ENCODE data around the gene STXBP1. TPM values are rescaled to one million over a fixed set of nuclear protein-coding genes. Genes with fewer than 3 reads are reported as not detected.
A peak's percentile ranks its signal among the peaks of the same experiment; 100 is the strongest.
"Not testable (repeated sequence)": the region's sequence is repeated elsewhere in the genome, so short reads cannot be mapped to it uniquely, and the experiment has no call there.

The STXBP1 gene
- total RNA-seq, 1 donor from 2014 or later = 37.5 TPM

DNA sequence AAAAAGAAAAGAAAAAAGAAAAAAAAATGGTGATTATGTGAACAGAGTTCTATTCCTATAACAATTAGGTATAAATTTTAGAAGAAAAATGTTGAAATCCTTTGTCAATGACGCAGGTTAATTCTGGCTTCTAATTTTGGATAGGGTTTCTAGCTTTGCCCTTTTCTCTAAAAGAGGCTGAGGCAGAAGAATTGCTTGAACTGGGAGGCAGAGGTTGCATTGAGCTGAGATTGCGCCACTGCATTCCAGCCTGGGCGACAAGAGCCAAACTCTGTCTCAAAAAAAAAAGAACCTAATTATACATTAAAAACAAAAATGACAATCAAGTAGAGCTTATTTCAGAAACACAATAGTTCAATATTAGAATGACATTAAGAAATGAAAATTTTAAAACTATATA, 2.9 kb downstream of the STXBP1 start:
- no peak for DNase-seq (ENCODE audit: low read depth)

DNA sequence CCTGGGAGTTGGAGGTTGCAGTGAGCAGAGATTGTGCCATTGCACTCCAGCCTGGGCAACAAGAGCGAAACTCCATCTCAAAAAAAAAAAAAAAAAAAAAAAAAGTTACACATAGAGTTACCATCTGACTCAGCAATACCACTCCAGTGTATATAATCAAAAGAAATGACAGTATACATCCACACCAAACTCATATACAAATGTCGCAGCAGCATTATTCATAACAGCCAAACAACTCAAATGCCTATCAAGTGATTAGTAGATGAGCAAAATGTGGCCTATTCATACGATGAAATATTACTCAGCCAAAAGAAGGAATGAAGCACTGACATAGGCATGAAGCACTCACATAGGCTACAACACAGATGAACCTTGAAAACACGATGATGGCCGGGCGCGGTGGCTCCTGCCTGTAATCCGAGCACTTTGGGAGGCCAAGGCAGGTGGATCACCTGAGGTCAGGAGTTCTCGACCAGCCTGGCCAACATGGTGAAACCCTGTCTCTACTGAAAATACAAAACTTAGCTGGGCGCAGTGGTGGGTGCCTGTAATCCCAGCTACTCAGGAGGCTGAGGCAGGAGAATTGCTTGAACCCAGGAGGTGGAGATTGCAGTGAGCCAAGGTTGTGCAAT, 9.4 kb downstream of the STXBP1 start:
- not testable (repeated sequence) for DNase-seq (ENCODE audit: low read depth)

DNA sequence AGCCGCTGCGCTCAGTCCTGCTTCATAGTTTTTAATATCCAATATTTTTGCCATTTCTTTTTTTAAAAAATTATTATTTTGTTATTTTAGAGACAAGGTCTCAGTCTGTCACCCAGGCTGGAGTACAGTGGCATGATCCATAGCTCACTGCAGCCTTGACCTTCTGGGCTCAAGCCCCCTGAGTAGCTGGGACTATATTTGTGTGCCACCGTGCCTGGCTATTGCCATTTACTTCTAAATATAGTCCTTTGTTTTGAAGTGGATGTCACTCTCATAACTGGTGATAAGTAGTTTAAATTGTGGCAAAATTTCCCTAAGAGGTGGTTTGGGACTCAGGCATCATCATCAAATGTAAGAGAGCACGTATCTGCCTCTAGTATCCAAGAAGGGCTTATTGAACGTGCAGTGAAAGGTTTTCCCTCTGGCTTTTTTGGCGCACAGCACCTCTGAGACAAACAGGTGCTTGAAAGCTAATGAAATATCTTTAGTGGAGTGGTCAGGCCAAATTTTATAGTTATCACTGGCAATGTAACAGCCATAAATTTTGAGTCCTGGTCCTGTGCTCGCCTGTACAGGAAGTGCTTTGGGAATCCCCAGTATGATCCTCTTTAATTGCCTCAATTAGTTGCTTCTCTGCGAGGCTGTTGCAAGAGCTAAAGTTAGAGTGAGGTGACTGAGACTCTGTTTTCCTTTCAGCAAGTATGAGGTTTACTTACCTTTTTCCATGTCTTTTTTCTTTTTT, 14.8 kb downstream of the STXBP1 start:
- DNase-seq (ENCODE audit: low read depth) = no peak

DNA sequence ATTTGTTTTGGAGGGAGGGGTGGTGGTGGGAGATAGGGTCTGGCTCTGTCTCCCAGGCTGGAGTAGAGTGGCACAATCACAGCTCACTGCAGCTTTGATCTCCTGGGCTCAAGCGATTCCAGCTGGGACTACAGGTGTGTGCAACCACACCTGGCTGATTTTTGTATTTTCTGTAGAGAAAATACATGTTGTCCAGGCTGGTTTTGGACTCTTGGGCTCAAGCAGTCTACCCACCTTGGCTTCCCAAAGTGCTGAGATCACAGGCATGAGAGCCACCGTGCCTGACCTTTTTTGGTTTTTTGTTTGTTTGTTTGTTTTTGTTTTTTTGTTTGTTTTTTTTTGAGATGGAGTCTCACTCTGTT, 15.4 kb downstream of the STXBP1 start:
- DNase-seq (ENCODE audit: low read depth) = no peak

DNA sequence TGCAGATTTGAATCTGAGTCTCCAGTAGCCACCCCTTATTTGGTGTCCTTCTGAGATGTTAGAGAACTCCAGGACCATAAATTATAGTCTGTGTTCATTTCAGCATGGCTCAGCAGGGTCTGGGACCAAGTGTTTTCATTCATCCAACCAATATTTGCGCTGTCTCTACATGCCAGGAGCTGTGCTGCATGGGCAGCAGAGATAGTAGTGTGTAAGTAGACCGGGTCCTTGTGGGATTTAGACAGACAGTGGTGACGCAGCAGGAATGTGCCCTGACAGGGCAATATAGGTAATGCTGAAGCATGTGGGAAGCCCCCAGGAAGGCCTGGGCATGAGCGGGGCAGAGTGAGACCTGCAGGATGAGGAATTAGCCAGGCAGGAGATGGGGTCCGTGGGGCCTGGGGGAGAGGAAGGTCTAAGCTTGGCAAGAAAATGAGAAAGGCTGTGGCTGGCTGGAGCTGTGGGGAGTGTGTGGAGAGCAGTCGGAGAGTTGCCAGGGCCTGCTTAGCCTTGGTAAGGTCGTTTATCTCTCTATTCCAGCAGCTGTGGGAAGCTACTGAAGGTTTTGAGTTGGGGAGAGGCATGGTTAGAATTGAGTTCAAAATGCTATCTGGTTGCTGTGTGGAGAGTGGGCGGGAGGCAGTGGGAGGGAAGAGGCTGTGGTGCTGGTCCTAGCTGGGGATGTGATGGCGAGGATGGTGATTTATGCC, 16.8 kb downstream of the STXBP1 start:
- no peak for DNase-seq (ENCODE audit: low read depth)

DNA sequence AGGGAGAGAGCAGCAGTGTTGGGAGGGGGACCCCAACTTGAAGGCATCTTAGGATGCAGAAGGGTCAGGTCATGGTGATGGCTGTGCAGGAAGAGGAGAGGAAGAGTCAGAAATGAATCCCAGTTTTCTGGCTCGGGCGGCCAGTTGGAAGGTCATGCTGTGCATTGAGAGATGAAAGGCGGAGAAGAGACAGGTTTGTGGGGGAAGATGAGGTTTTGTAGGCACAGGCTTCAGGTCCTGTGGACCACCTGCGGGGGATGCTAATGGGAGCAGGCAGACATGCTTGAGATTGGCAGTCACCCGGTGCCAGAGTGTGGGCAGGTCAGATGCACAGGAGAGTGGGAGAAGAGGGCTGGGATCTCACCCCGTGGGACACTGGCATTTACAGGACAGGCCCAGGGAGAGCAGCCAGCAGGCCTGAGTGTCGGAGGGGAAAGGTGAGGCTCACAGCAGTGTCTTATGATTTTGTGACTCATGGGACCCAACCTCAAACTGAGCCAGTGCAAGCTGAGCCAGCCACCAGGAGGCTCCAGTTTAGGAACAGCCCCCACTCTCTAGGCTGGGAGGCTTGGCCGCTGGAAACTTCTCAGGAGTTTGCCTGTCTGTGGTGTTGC, 17.5 kb downstream of the STXBP1 start:
- no peak for DNase-seq (ENCODE audit: low read depth)

DNA sequence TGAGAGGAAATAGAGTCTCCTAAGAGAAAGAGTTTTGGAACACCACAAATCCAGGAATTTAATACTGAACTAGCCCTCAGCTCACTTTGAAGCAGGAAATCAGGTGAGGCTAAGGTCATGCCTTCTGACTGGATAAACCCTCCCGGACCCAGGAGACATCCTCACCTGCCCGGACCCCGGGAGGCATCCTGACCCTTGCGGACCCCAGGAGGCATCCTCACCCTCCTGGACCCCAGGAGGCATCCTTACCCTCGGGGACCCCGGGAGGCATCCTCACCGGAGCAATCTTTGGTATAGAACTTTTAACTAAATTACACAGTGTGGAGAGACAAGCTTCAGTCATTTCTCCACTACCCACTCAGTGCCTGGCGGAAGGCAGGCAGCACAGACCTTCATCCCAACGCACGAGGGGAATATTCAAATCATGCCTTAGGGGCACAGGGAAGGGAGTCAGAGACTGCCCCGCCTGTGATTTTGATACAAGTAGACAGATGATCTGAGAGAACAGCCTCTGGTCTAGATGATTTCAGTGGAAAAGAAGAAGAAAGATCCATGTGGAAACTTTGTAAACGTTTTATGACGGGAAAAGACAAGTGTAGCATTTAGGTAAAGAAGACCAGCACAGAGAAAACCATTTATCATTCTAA, 21.3 kb downstream of the STXBP1 start:
- DNase-seq (ENCODE audit: low read depth) = no peak

DNA sequence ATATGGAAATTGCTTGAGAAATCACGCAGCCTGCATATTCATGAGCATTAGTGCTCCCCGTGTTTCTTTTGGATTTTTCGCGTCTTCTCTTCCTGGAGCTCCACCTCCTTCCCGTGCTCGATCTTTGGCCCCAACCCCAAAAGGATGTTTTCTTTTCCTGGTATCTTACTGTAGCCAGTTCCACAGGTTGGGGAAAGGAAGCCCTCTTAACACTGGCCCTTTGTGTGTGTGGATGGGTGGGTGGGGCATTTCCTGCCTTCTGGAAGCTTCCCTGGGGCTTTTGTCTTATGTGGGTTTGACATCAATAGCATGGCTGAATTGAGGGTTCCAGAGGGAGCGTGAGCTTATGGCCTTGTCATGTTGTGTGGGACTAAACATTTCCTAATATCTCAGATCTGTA, 21.9 kb downstream of the STXBP1 start:
- no peak for DNase-seq (ENCODE audit: low read depth)

DNA sequence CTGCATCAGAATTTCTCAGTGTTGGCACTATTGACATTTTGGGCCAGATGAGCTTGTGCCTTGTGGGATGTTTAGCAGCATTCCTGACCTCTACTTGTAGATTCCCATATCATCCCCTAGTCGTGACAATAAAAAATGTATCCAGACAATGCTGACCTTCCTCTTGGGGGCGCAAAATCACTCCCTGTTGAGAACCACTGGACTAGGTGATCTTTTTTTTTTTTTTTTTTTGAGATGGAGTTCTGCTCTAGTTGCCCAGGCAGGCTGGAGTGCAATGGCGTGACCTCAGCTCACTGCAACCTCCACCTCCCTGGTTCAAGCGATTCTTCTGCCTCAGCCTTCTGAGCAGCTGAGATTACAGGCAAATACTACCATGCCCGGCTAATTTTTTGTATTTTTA, 22.6 kb downstream of the STXBP1 start:
- peak; percentile 24 for DNase-seq (ENCODE audit: low read depth)

DNA sequence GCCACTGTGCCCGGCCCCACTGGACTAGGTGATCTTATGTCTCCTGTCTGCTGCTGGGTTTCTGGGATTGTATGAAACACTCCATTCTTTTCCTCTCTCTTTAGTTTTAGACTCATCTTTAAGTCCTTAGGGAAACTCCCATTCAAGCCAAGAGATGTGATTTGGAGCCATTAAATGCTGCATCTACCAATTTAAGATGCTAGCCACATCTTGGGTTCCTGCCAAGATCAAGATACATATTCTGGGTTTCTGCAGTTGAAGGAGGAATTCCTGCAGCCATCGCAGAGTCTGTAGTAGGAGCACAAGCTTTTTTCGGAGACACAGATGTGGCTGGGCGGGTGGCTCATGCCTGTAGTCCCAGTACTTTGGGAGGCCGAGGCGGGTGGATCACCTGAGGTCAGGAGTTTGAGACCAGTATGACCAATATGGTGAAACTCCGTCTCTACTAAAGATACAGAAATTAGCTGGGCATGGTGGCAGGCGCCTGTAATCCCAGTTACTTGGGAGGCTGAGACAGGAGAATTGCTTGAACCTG, 23.2 kb downstream of the STXBP1 start:
- no peak for DNase-seq (ENCODE audit: low read depth)

DNA sequence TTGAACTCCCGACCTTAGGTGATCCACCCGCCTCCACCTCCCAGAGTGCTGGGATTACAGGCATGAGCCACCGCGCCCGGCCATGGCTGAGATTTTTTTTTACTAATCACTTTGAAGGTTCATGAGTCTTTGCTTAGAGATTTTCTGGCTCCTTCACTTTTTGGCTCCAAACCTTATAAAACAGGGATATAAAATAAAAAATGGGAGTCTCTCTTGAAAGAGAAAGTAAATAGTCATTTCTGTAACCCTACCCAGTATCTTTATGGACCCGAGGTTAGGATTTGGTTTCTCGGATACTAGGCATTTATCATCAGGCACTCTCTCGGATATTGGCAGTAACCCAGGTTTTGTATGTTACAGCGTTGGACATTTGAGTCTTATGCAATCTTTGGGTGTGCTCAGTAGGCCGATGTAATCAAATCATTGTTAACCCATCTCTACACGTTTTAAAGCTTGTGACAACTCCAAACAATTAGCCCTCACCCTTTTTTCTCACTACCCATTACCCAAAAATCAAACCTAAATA, 25.3 kb downstream of the STXBP1 start:
- DNase-seq (ENCODE audit: low read depth) = peak; percentile 53

DNA sequence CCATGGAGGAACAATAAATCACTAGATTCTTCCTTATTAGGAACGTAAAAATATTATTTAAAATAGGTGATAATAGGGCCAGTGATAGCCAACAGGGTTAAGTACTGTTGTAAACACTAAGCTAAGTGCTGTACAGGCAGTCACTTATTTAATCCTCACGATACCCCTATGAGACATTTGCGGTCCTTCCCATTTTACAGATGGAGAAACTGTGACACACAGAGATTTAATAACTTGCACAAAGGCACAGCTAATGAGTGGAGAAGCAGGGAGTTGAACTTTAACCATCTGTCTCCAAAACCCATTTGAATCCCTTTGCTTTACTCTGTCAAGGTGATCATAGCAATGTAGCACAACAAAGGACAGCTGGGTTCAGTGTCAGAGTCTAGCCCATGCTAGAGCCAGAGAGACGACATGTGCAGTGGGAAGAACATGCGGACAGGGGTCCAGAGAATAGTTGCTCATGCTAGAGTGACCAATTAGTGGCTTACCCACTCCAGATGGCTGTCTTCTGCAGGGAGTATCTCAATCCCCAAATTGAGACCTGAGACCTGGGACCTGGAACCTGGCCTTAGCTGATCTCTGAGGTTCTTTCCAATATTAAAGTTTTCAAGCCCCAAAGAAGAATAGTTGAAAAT, 28.9 kb downstream of the STXBP1 start:
- DNase-seq (ENCODE audit: low read depth) = no peak

DNA sequence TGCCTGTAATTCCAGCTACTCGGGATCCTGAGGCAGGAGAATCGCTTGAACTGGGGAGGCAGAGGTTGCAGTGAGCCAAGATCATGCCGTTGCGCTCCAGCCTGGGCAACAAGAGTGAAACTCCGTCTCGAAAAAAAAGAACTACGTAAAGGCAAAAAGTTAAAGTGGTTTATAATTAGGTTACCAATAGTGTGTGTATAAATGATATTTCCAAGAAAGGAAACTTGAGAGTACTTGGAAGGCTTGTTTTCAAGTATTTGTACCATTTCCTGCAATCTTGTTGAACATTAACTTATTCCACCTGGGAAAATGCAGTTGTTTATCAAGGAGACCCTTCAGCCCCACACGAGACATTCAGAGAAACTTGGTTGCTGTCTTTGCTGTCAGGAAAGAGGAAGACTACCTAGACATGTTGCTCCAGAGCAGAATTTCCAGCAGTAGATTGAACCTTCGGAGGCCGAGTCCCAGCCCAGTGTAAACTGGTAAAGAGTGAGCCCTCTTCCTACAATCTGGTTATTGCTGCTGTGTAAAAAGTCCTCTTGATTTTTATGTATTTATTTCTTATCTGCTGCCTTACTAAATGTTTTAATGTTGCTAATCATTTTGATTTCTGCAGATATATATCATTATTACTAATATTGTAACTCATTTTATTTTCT, 30.1 kb downstream of the STXBP1 start:
- peak; percentile 77 for DNase-seq (ENCODE audit: low read depth)

DNA sequence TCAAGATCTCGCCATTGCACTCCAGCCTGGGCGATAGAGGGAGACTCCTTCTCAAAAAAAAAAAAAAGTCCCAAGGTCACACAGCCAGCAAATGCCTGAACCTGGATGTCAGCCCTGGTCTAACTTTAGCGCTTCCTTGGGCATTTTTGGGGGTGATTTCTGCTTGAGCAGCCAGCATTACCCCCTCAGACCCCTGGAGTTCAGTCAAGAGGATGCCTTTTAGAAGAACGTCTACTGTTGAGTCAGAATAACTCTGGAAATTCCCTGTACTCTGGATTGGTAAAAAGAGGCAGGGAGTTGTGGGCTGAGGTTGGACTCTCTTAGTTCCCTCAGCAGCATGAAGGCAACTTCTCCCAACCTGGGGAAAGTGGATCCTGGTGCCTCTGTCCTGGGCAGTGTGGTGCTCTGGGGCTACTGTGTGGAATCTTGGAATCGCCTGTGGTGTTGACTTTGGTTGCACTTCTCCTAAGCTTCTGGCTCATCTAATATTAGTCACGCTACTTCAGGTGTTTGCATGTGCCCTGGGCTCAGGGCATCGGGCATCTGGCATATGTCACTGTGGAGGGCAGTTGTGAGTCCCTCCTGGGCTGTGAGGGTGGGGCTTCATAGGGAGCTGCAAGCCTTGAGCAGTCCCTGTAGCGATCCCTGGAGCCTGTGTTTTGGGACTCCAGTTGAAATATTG, 32.2 kb downstream of the STXBP1 start:
- peak; percentile 15 for DNase-seq (ENCODE audit: low read depth)

DNA sequence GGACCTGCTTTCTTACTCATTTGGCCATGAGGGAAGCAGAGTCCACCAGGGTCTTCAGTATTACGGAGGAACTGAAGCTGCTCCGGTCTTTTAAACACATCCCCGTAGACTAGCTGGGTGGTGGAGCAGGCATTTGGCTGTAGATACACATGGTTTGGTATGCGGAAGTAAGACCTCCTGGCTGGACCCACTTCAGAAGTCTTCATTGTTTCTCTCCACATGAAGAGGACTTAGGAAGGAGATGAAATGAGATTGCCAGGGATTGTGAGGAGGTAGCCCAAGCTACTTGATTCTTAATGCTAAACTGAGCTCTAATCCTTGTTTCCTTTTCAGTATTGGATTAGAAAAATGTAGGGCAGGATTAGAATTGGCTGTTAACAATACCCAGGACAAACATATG, 32.9 kb downstream of the STXBP1 start:
- DNase-seq (ENCODE audit: low read depth) = no peak

DNA sequence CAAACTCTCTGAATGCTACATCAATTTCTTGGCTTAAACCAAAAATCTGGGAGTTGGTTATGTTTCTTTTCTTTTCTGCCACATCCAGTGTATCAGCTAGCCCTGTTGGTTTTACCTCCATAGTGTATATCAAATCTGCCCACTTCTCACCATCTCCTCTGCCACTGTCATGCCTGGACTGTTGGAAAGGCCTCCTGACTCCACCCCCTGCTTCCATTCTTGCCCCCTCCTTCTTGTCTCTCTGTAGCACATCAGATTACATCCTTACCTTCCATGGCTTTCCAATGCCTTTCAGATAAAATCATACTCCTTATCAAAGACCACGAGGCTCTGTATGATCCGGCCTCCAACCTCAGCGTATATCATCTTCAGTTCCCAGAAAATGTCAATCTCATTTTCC, 35.4 kb downstream of the STXBP1 start:
- no peak for DNase-seq (ENCODE audit: low read depth)

DNA sequence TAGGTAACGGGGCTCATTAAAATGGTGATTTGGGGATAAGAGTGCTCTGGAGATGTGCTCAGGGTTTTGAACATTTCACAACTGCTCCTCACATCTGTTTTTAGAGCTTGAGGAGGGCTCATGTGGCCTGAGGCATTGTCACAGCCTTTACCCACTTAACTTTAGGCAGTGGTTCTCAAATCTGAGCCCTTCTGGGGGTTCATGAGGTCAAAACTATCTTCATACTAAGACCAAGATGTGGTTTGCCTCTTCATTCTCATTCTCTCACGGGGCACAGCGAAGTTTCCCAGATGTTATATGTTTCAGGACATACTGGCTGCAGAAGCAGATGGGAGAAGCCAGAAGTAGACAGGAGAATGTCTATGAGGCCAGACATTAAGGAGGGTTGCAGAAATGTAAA, 38.4 kb downstream of the STXBP1 start:
- DNase-seq (ENCODE audit: low read depth) = no peak

DNA sequence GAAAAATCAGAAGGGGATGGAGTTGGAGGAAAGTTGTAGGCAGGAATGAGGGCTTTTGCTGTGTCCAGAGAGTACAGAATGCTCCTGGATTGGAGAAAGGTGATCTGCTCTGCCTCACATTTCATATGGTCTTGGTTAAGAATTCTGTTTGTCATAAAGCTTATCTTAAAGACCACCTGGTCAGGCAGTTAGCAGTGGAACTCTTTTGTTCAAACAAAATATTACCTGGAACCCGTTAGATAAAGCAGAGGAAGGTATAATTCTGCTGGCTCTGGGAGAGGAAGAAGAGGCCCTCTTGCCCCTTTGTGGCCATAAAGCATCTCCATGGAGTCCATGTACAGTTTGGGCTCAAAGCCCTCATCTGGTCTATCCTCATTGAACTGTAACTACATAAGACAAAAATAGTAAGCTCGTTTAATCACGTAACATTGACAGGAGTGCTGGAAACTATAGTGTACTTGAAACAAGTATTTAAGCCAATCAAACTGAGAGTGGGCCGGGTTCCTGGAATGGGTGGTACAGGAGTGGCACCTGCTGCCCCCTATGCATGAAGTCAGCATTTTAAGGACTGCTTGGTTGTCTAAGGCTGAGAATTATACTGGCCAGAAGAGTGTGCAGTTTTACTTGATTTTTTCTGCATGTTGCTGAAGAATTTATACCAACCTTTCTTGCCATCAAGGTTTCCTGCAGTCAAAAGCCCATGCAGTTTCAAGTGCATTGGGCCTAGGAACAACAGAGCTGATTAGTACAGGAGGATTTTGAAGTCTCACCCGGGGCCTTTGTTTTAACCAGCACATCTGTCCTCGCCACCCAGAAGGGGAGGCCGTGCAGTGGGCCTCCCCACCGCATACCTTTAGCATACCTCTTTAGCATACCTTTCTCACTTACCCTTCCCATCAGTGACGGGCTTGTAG, 39.9 kb downstream of the STXBP1 start:
- no peak for DNase-seq (ENCODE audit: low read depth)

DNA sequence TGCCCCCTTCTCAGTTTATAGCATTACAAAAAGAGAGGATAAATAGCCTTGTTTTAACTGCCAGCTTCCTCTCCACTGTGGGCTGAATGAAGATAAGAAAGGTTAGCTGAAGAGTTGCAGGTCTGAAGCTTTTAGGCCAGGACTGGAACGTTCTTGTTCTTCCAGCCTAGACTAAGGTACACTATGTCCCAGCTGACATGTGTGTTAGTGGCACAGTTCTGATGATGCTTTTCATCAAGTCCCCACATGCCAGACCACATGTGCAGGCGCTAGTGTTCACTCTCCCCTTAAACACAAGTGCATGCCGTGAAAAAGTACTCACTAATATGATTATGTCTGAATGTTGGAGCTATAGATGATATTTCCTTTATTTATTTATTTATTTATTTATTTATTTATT, 40.7 kb downstream of the STXBP1 start:
- DNase-seq (ENCODE audit: low read depth) = no peak
